ENCODE data around the gene CELSR1. TPM values are rescaled to one million over a fixed set of nuclear protein-coding genes. Genes with fewer than 3 reads are reported as not detected.

CELSR1 gene
- total and polyA plus RNA-seq, 2 of the 13 experiments (the other 11 are each of a cell fraction or from before 2014, with no cell fraction given): 0.78 to 1.8 TPM

GRCh38 chr22:46335201-46336118, 202.0 kb downstream of the CELSR1 start, which contains the start of gene TRMU (continued):
- TF ChIP-seq ZMYM4 (CRISPR knock-in tag; IDR thresholded peaks at IDR 0.05): peak; percentile 47; the same call in 1 of the 2 replicates
- TF ChIP-seq ZNF224 (CRISPR knock-in tag; IDR thresholded peaks at IDR 0.05): peak; percentile 70; the same call in 1 of the 2 replicates
- TF ChIP-seq ZBTB46 (CRISPR knock-in tag; IDR thresholded peaks at IDR 0.05; ENCODE audit: borderline replicate concordance): no peak
- 0 out of 2 replicates have a peak, but pooled peaks have one; percentile 12 for TF ChIP-seq ZFP82 (CRISPR knock-in tag; IDR thresholded peaks at IDR 0.05; ENCODE audit: borderline replicate concordance)
- no peak for TF ChIP-seq FOXO4 (CRISPR knock-in tag; conservative IDR thresholded peaks at IDR 0.05)
- peak; percentile 96 for TF ChIP-seq XRCC5 (optimal IDR thresholded peaks at IDR 0.05; ENCODE audit: low read length)
- TF ChIP-seq, protein P1, sequence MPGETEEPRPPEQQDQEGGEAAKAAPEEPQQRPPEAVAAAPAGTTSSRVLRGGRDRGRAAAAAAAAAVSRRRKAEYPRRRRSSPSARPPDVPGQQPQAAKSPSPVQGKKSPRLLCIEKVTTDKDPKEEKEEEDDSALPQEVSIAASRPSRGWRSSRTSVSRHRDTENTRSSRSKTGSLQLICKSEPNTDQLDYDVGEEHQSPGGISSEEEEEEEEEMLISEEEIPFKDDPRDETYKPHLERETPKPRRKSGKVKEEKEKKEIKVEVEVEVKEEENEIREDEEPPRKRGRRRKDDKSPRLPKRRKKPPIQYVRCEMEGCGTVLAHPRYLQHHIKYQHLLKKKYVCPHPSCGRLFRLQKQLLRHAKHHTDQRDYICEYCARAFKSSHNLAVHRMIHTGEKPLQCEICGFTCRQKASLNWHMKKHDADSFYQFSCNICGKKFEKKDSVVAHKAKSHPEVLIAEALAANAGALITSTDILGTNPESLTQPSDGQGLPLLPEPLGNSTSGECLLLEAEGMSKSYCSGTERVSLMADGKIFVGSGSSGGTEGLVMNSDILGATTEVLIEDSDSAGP (CRISPR knock-in tag; IDR thresholded peaks at IDR 0.05; ENCODE audit: borderline replicate concordance): peak; percentile 91
- TF ChIP-seq, protein P2, sequence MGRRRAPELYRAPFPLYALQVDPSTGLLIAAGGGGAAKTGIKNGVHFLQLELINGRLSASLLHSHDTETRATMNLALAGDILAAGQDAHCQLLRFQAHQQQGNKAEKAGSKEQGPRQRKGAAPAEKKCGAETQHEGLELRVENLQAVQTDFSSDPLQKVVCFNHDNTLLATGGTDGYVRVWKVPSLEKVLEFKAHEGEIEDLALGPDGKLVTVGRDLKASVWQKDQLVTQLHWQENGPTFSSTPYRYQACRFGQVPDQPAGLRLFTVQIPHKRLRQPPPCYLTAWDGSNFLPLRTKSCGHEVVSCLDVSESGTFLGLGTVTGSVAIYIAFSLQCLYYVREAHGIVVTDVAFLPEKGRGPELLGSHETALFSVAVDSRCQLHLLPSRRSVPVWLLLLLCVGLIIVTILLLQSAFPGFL (CRISPR knock-in tag; IDR thresholded peaks at IDR 0.05): peak; percentile 81
- no peak for TF ChIP-seq FOXP1 (IDR thresholded peaks at IDR 0.05)
- no peak for TF ChIP-seq FOXP1 (CRISPR knock-in tag; IDR thresholded peaks at IDR 0.05)
- TF ChIP-seq ZNF160 (CRISPR knock-in tag; IDR thresholded peaks at IDR 0.05): peak; percentile 71; the same call in 1 of the 2 replicates
- TF ChIP-seq, protein P3, sequence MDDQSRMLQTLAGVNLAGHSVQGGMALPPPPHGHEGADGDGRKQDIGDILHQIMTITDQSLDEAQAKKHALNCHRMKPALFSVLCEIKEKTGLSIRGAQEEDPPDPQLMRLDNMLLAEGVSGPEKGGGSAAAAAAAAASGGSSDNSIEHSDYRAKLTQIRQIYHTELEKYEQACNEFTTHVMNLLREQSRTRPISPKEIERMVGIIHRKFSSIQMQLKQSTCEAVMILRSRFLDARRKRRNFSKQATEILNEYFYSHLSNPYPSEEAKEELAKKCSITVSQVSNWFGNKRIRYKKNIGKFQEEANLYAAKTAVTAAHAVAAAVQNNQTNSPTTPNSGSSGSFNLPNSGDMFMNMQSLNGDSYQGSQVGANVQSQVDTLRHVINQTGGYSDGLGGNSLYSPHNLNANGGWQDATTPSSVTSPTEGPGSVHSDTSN (CRISPR knock-in tag; IDR thresholded peaks at IDR 0.05; ENCODE audit: borderline replicate concordance): peak; percentile 82; the same call in 1 of the 2 replicates
- TF ChIP-seq HCFC1 (IDR thresholded peaks at IDR 0.05; ENCODE audit: low read depth, low read length): peak; percentile 69
- TF ChIP-seq CCDC6 (CRISPR knock-in tag; IDR thresholded peaks at IDR 0.05): peak; percentile 79; the same call in 1 of the 2 replicates
- TF ChIP-seq, protein P4, sequence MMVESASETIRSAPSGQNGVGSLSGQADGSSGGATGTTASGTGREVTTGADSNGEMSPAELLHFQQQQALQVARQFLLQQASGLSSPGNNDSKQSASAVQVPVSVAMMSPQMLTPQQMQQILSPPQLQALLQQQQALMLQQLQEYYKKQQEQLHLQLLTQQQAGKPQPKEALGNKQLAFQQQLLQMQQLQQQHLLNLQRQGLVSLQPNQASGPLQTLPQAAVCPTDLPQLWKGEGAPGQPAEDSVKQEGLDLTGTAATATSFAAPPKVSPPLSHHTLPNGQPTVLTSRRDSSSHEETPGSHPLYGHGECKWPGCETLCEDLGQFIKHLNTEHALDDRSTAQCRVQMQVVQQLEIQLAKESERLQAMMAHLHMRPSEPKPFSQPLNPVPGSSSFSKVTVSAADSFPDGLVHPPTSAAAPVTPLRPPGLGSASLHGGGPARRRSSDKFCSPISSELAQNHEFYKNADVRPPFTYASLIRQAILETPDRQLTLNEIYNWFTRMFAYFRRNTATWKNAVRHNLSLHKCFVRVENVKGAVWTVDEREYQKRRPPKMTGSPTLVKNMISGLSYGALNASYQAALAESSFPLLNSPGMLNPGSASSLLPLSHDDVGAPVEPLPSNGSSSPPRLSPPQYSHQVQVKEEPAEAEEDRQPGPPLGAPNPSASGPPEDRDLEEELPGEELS (CRISPR knock-in tag; IDR thresholded peaks at IDR 0.05): peak; percentile 75; the same call in 1 of the 2 replicates
- no peak for TF ChIP-seq NFRKB (IDR thresholded peaks at IDR 0.05)
- TF ChIP-seq KDM4B (CRISPR knock-in tag; IDR thresholded peaks at IDR 0.05): peak; percentile 93
- TF ChIP-seq ZNF44 (CRISPR knock-in tag; IDR thresholded peaks at IDR 0.05): peak; percentile 37; the same call in 1 of the 2 replicates
